ENCODE measurements around the gene ATXN1. TPM values are rescaled to one million over a fixed set of nuclear protein-coding genes. Genes with fewer than 3 reads are reported as not detected.

Gene ATXN1
- total and polyA plus RNA-seq, 2 of the 13 experiments (the other 11 are each of a cell fraction or from before 2014, with no cell fraction given), result 20.7 to 39.5 TPM

DNA sequence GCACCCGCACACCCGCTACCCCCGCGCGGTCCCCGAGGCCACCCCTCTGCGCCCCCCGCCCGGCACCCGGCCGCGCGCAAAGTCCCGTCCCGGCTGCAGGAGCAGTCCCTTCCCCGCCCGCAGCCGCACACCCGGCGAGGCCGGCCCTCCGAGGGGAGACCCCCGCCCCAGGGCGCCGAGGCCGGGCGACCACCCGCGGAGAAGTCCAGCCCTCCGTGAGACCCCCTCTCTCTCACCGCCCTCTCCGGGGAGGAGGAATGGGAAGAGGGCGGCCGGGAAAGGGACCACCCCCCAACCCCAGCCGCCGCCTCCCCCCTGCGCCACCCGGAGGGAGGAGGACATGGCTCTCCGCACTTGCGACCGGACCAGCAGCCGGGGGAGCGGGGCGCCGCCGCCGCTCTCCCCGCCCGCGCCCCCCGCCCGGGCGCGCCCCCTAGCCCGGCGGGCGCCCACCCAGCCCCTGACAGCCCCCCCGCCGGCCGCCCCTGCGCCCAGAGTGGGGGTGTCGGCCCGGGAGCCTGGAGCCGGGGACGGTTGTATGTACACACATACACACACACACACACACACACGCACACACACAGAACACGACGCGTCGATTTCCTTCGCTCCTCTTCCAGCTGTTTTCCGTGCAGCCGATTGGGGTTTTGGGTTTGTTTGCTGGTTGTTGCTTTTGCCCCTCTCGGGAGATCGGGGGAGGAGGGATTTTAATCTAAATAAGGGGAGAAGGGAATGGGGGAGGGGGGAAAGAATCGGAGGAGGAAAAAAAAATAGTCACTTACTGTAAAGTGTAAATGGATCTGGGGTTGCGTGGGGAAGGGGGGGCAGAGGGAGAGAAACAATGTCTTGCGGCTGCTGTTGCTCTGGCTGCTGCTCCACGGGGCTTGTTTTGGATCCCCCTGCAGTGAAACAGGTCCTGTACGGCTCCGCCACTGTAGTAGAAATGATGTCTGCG is at the start of gene ATXN1 (continued):
- TF ChIP-seq RXRA (CRISPR knock-in tag; IDR thresholded peaks at IDR 0.05) (no peak), RBFOX2 (IDR thresholded peaks at IDR 0.05; ENCODE audit: low read depth, low read length) (no peak), REL (CRISPR knock-in tag; conservative IDR thresholded peaks at IDR 0.05) (0 out of 2 replicates have a peak, but pooled peaks have one; percentile 17), THYN1 (CRISPR knock-in tag; IDR thresholded peaks at IDR 0.05; ENCODE audit: borderline replicate concordance, low read depth) (no peak), ZNF619 (CRISPR knock-in tag; IDR thresholded peaks at IDR 0.05) (no peak)

DNA sequence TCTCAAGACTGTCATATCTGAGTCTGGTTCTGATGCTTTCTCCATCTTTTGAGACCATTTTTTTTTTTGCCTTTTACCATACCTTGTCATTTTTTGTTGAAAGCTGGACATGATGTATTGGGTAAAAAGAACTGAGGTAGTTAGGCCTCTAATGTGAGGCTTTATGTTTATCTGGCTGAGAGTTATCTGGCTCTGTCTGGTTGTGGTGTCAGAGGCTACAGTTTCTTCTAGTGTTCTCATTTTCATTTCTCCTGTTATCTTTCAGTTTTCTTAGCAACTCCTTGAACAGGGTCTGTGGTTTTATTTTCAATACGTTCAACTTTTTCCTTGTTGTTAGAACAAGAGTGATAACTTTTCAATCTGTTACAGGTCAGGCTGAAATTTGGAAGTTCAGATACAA is 49.2 kb upstream of the ATXN1 start:
- in situ Hi-C loops (cut with HindIII; ENCODE audit: extremely low pct_ligation_motif_present, low pct_unique_long_range_greater_than_20kb), result no loop called here

More for the DNA sequence above, 49.2 kb upstream of the ATXN1 start:
- no peaks in the 10 kb centered on the region for H4K20me1 ChIP-seq (ENCODE audit: insufficient read depth, low read length)
- H2AFZ ChIP-seq (ENCODE audit: low read length), result no peak overlapping the region
- ATAC-seq (no peak), DNase-seq (ENCODE audit: low spot score) (no peak), FAIRE-seq (no peak)
- H3K4me3 ChIP-seq (replicated peaks in 1 of 3; ENCODE audit: insufficient read depth in 1 of 3, low read depth in 2 of 3, low read length in 3 of 3), result no peak overlapping the region
- peaks cover 40% of the 10 kb centered on the region for H3K9me3 ChIP-seq (ENCODE audit: low read length)
- ChIA-PET POLR2A (no interaction called here), CTCF (ENCODE audit: low intra/inter-chr PET ratio, low total read pairs) (no interaction called here)
- H3K27me3 ChIP-seq (ENCODE audit: control insufficient read depth in 1 of 2, insufficient read depth in 2 of 2, low read length in 2 of 2), result no peaks in the 10 kb centered on the region
- no peak overlapping the region for H3K9ac ChIP-seq (ENCODE audit: insufficient read depth, low read depth, low read length)
- peaks cover 35% of the 10 kb centered on the region for H3K4me1 ChIP-seq (ENCODE audit: insufficient read depth, low read length)
- H3K4me2 ChIP-seq (ENCODE audit: low read depth, low read length), result no peak overlapping the region
- no peak overlapping the region for H3K27ac ChIP-seq (ENCODE audit: extremely low read length, insufficient read depth, low read length)
- intact Hi-C loops (cut with micrococcal nuclease; ENCODE audit: unreplicated experiment), result no loop called here
- no TSS peak for BruUV-seq (replicated peaks)
- WGBS (ENCODE audit: low lambda C conversion rate), result 93% methylated on average over 1 of the region's 1 CpG
- H3K79me2 ChIP-seq (ENCODE audit: insufficient read depth, low read length), result no peaks in the 10 kb centered on the region
- TF ChIP-seq HDAC1 (CRISPR knock-in tag; IDR thresholded peaks at IDR 0.05), result no peak
- no peaks in the 10 kb centered on the region for H3K36me3 ChIP-seq (replicated peaks in 1 of 2; ENCODE audit: control insufficient read depth in 1 of 2, insufficient read depth in 2 of 2, low read length in 2 of 2)
